GM23338 (cell line): Measurements from ENCODE around the gene CADPS.

Source experiments
- CTCF ChIP-seq, 2 experiments: fragments of 200-600 bp in 1 of 2; sonication (generic) in 1 of 2; conservative IDR thresholded peaks; 2 replicates each; pipeline versions ENCODE4 v1.5.1 to v1.6.1; 2016 to 2017; ENCODE audit warnings: antibody characterized with exemption in 2 of 2, low read depth in 2 of 2, mild to moderate bottlenecking in 2 of 2, moderate library complexity in 1 of 2
- EZH2 ChIP-seq: fragments of 200-600 bp; sonication (generic); IDR thresholded peaks from one replicate; pipeline ENCODE4 v1.8.0; 2017; ENCODE audit warnings: antibody characterized with exemption, mild to moderate bottlenecking, low read depth; ENCODE audit not compliant: unreplicated experiment
- EZH2phosphoT487 ChIP-seq: fragments of 200-600 bp; sonication (generic); IDR thresholded peaks from one replicate; pipeline ENCODE4 v1.8.1; 2018; ENCODE audit warnings: antibody characterized with exemption; ENCODE audit not compliant: unreplicated experiment
- POLR2AphosphoS5 ChIP-seq: IDR thresholded peaks from 2 replicates; pipeline ENCODE4 v1.6.1; 2016; ENCODE audit warnings: antibody characterized with exemption, low read depth
- REST ChIP-seq: IDR thresholded peaks from one replicate; pipeline ENCODE4 v1.6.1; 2018; ENCODE audit warnings: antibody characterized with exemption; ENCODE audit not compliant: unreplicated experiment

- no peak for TF ChIP-seq EZH2
- no peak for TF ChIP-seq EZH2phosphoT487
- TF ChIP-seq CTCF (conservative IDR thresholded peaks at IDR 0.05; ENCODE audit: low read depth in 2 of 2) = no peak
- TF ChIP-seq POLR2AphosphoS5 = no peak
- TF ChIP-seq REST = no peak
These were observed 340.9 kb downstream of the CADPS start for GRCh38 chr3:62534326-62534725.
